GM18508 (cell line): Measurements from ENCODE around the gene UBC.

Experiments used
- ATAC-seq: cut with Tn5 transposase; IDR thresholded peaks from one replicate; pipeline ENCODE4 v1.9.1; 2021; ENCODE audit warnings: moderate number of reproducible peaks; ENCODE audit not compliant: insufficient read depth, unreplicated experiment

UBC gene

GRCh38 chr12:124914392-124915238 lies at the start of gene UBC:
UBC (minus strand) TSS chr12:124914650; CDS start chr12:124913771, 879 bp downstream.
- ATAC-seq = no peak

- no peak for ATAC-seq
Measured at GRCh38 chr12:124963211-124963610, 48.8 kb upstream of the UBC start.

- no peak for ATAC-seq
Measured at GRCh38 chr12:124961055-124961454, 46.6 kb upstream of the UBC start.

- no peak for ATAC-seq
Measured at GRCh38 chr12:124956571-124956970, 42.1 kb upstream of the UBC start.

GRCh38 chr12:124954771-124955170 lies 40.3 kb upstream of the UBC start:
- ATAC-seq = no peak

- no peak for ATAC-seq
Measured at GRCh38 chr12:124953689-124954405, 39.4 kb upstream of the UBC start.

- no peak for ATAC-seq
Measured at GRCh38 chr12:124952801-124953200, 38.4 kb upstream of the UBC start.

GRCh38 chr12:124952295-124952694 lies 37.8 kb upstream of the UBC start:
- ATAC-seq = no peak

- no peak for ATAC-seq
Measured at GRCh38 chr12:124949779-124950728, 35.6 kb upstream of the UBC start.

GRCh38 chr12:124949066-124949465 lies 34.6 kb upstream of the UBC start:
- ATAC-seq = no peak

GRCh38 chr12:124947561-124948398 lies 33.3 kb upstream of the UBC start:
- no peak for ATAC-seq

GRCh38 chr12:124947013-124947412 lies 32.6 kb upstream of the UBC start:
- no peak for ATAC-seq

- ATAC-seq = no peak
Measured at GRCh38 chr12:124946447-124946793, 32.0 kb upstream of the UBC start.

- ATAC-seq = no peak
Measured at GRCh38 chr12:124941170-124941527, 26.7 kb upstream of the UBC start.

GRCh38 chr12:124940393-124941169 lies 26.1 kb upstream of the UBC start:
- ATAC-seq = peak; percentile 31

- peak; percentile 17 for ATAC-seq
Measured at GRCh38 chr12:124940143-124940392, 25.6 kb upstream of the UBC start.

- peak; percentile 42 for ATAC-seq
Measured at GRCh38 chr12:124939421-124940142, 25.1 kb upstream of the UBC start.

GRCh38 chr12:124939079-124939420 lies 24.6 kb upstream of the UBC start:
- ATAC-seq = peak; percentile 24

GRCh38 chr12:124938587-124938986 lies 24.1 kb upstream of the UBC start:
- no peak for ATAC-seq
